C4-2B (cell line): ENCODE data around the gene C19orf81.

ENCODE experiments used
- ZFX ChIP-seq: fragments of 450-650 bp; IDR thresholded peaks from 2 replicates; pipeline ENCODE4 v1.6.1; 2017
- TF ChIP-seq, protein P1 (sequence below): fragments of 450-650 bp; conservative IDR thresholded peaks from 2 replicates; pipeline ENCODE4 v1.5.1; 2017; ENCODE audit warnings: mild to moderate bottlenecking

DNA sequence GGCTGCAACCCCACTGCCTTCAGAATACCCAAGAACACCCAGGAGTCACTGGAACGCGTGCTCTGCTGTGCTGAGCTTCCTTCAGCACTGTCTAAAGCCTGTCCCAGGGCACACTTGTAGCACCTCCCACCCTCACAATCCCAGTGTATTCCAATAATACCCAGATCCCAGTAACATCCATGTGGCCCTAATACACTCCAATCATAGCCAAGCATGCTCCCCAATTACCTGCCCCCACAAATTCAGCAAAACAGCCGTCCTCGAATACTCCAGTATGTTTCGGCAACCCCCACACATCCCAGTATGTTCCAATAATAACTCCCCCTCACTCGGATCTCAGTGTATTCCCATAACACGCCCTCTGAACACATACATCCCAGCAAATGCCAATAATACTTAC lies 41.2 kb downstream of the C19orf81 start:
- TF ChIP-seq, protein P1, sequence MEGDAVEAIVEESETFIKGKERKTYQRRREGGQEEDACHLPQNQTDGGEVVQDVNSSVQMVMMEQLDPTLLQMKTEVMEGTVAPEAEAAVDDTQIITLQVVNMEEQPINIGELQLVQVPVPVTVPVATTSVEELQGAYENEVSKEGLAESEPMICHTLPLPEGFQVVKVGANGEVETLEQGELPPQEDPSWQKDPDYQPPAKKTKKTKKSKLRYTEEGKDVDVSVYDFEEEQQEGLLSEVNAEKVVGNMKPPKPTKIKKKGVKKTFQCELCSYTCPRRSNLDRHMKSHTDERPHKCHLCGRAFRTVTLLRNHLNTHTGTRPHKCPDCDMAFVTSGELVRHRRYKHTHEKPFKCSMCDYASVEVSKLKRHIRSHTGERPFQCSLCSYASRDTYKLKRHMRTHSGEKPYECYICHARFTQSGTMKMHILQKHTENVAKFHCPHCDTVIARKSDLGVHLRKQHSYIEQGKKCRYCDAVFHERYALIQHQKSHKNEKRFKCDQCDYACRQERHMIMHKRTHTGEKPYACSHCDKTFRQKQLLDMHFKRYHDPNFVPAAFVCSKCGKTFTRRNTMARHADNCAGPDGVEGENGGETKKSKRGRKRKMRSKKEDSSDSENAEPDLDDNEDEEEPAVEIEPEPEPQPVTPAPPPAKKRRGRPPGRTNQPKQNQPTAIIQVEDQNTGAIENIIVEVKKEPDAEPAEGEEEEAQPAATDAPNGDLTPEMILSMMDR: no peak
- no peak for TF ChIP-seq ZFX
